Heart left ventricle (tissue), 16 donors: ENCODE data around the gene HRH3. TPM values are rescaled to one million over a fixed set of nuclear protein-coding genes. Genes with fewer than 3 reads are reported as not detected.

Experiments used
- ATAC-seq, 4 donors: fragments of 200-7000 bp; cut with Tn5 transposase; one replicate each; pipeline ENCODE4 v1.9.1; 2020 to 2022; ENCODE audit warnings: moderate library complexity in 4 of 4, mild to moderate bottlenecking in 3 of 4, moderate number of reproducible peaks in 1 of 4
- DNase-seq, 5 donors: peaks; one replicate each; pipeline ENCODE4 v3.0.0-alpha.2; 2020
- H3K27ac ChIP-seq, 12 donors: fragments of 200-600 bp; sonication (generic) in 4 of 12; one replicate each; pipeline versions ENCODE4 v1.5.0 to v1.8.0; 2016 to 2022; ENCODE audit warnings: mild to moderate bottlenecking in 2 of 12
- H3K27me3 ChIP-seq, 9 donors: fragments of 200-600 bp; sonication (generic) in 2 of 9; one replicate each; pipeline versions ENCODE4 v1.5.1 to v1.8.0; 2016 to 2022; ENCODE audit warnings: mild to moderate bottlenecking in 3 of 9
- H3K36me3 ChIP-seq, 9 donors: fragments of 200-600 bp; sonication (generic) in 2 of 9; one replicate each; pipeline versions ENCODE4 v1.5.0 to v1.8.0; 2018 to 2022; ENCODE audit warnings: mild to moderate bottlenecking in 2 of 9
- H3K4me1 ChIP-seq, 12 donors: fragments of 200-600 bp; sonication (generic) in 4 of 12; one replicate each; pipeline versions ENCODE4 v1.5.0 to v1.8.0; 2016 to 2022; ENCODE audit warnings: mild to moderate bottlenecking in 3 of 12
- H3K4me3 ChIP-seq, 12 donors: fragments of 200-600 bp; sonication (generic) in 4 of 12; one replicate each; pipeline versions ENCODE4 v1.5.0 to v1.8.0; 2017 to 2022; ENCODE audit warnings: mild to moderate bottlenecking in 9 of 12, moderate library complexity in 4 of 12
- H3K9me3 ChIP-seq, 12 donors: fragments of 200-600 bp; sonication (generic) in 4 of 12; one replicate each; pipeline versions ENCODE4 v1.5.0 to v1.8.0; 2016 to 2022; ENCODE audit warnings: mild to moderate bottlenecking in 1 of 12
- CTCF ChIP-seq, 12 donors: fragments of 200-600 bp; sonication (generic) in 4 of 12; IDR thresholded peaks; one replicate each; pipeline versions ENCODE4 v1.5.0 to v1.8.0; 2018 to 2022; ENCODE audit warnings: antibody characterized with exemption in 12 of 12, mild to moderate bottlenecking in 5 of 12
- POLR2A ChIP-seq, 2 donors: fragments of 450-650 bp; IDR thresholded peaks; one replicate each; pipeline ENCODE4 v1.6.1; 2017; ENCODE audit warnings: antibody characterized with exemption in 2 of 2, mild to moderate bottlenecking in 2 of 2, moderate library complexity in 2 of 2
- WGBS, 4 donors: extraction: QIAGEN DNeasy Blood & Tissue Kit in 2 of 4; methylation state at CpG; one replicate each; pipeline versions ENCODE4 v1.1.5 to v1.1.7; 2013 to 2018; 5-methylcytosine and 5-hydroxymethylcytosine counted together
- intact Hi-C, 10 donors: fragments of 100-400 bp; cut with DNase I; formaldehyde crosslinking; loops; one replicate each; pipeline versions ENCODE4 v1.11.1 to v1.14.2; 2022
- polyA plus RNA-seq, 2 donors: library from polyadenylated mRNA; stranded (reverse); fragments of 200-250 nt; gene quantifications; one replicate each; pipeline ENCODE4 v1.2.3, GENCODE V29; 2013
- total RNA-seq, 9 donors: library from RNA; depleted of rRNA in 2 of 9; stranded (reverse); fragments of >200 nt in 2 of 9; fragmentation: NEBNext Ultra II Directional in 3 of 9; extraction: Animal tissue kit (Norgen Biotek cat#: 25700) in 3 of 9; gene quantifications; one replicate each; pipeline versions ENCODE4 v1.1.0 to v1.2.4, GENCODE V29; 2016 to 2023
- donor health status: ischemic (EF 13 %, LVEDD 7.1; RV severe dilation, severe dysfunction).
- donor health status: healthy with polysubstance abuse.
- donor health status: DM: no; HTN: yes; CAD: no.
- donor health status: DM: no; HTN: no; CAD: no.
- donor health status: ischemic (EF 25% LVEDD 6.9; RV normal size, moderate dysfunction).
- donor health status: ischemic (EF 25% LVEDD 5.7; RV mildly dilated, moderate dysfunction).
- donor health status: healthy.
- donor health status: DM: yes; HTN: yes; CAD: no.
- donor health status: ischemic (EF 35%, LVEDD 5.7; RV mildly dilated, moderate dysfunction).
- donor health status: nonischemic (EF 11% LVEDD 7.7; RV severe dilation, severe dysfunction).
- donor health status: DM: yes; HTN: yes; CAD: no.
- donor health status: PGD.
- donor health status: ischemic (EF 29% LVEDD 5.4; RV normal size, mild dysfunction).
- donor health status: nonischemic (EF 23%, LVEDD 6.1; RV moderate dilation, normal function).

HRH3 gene
- total and polyA plus RNA-seq, 11 donors, result not detected

GRCh38 chr20:62208795-62209755 is 11.0 kb downstream of the HRH3 start:
- H3K4me1 ChIP-seq, result peaks cover 0 to 8% (median 0%) of the 10 kb centered on the region in 12 donors
- TF ChIP-seq CTCF (IDR thresholded peaks at IDR 0.05) (no peak), POLR2A (IDR thresholded peaks at IDR 0.05) (no peak)
- H3K9me3 ChIP-seq, result no peaks in the 10 kb centered on the region
- no peaks in the 10 kb centered on the region for H3K36me3 ChIP-seq
- intact Hi-C loops, result no loop called here
- no peak overlapping the region for H3K27ac ChIP-seq
- peaks cover 0 to 33% (median 8%) of the 10 kb centered on the region in 9 donors for H3K27me3 ChIP-seq
- ATAC-seq (no peak), DNase-seq (peak in 1 of 5 donors; percentile 57)
- no peak overlapping the region for H3K4me3 ChIP-seq
- WGBS, 4 donors, result 40 to 47% (median 45%) methylated on average over 16 to 27 of the region's 27 CpGs

GRCh38 chr20:62208061-62208794 is 11.8 kb downstream of the HRH3 start:
- no peak overlapping the region for H3K4me3 ChIP-seq
- H3K4me1 ChIP-seq, result peaks cover 0 to 8% (median 0%) of the 10 kb centered on the region in 12 donors
- H3K9me3 ChIP-seq, result no peaks in the 10 kb centered on the region
- TF ChIP-seq CTCF (IDR thresholded peaks at IDR 0.05) (no peak), POLR2A (IDR thresholded peaks at IDR 0.05) (no peak)
- ATAC-seq (no peak), DNase-seq (peak in 1 of 5 donors; percentile 26)
- WGBS, 4 donors, result 65 to 77% (median 71%) methylated on average over 12 to 19 of the region's 19 CpGs
- intact Hi-C loops, result no loop called here
- H3K27me3 ChIP-seq, result peaks cover 0 to 28% (median 8%) of the 10 kb centered on the region in 9 donors
- H3K27ac ChIP-seq, result no peak overlapping the region
- H3K36me3 ChIP-seq, result peaks cover 0 to 8% (median 1%) of the 10 kb centered on the region in 9 donors

- DNase-seq, result peak in 3 of 5 donors; percentile 2 to 24 (median 9)
- H3K27ac ChIP-seq, result no peak overlapping the region
- 76 to 90% (median 86%) methylated on average over 17 of the region's 17 CpGs for WGBS, 4 donors
- ATAC-seq, result peak in 1 of 4 donors; percentile 4
- H3K27me3 ChIP-seq, result peaks cover 0 to 22% (median 8%) of the 10 kb centered on the region in 9 donors
- intact Hi-C loops, result no loop called here
- no peak for TF ChIP-seq POLR2A (IDR thresholded peaks at IDR 0.05)
- TF ChIP-seq CTCF (IDR thresholded peaks at IDR 0.05), result no peak
- peaks cover 0 to 25% (median 18%) of the 10 kb centered on the region in 9 donors for H3K36me3 ChIP-seq
- H3K4me1 ChIP-seq, result peaks cover 0 to 8% (median 0%) of the 10 kb centered on the region in 12 donors
- H3K9me3 ChIP-seq, result no peaks in the 10 kb centered on the region
- H3K4me3 ChIP-seq, result no peak overlapping the region
Measured at GRCh38 chr20:62206388-62206775, 13.7 kb downstream of the HRH3 start.
